ENCODE data around the gene SERPINB11.
"Not testable (repeated sequence)": the region's sequence is repeated elsewhere in the genome, so short reads cannot be mapped to it uniquely, and the experiment has no call there.

Gene SERPINB11

GRCh38 chr18:63702660-63703059 is at the start of gene SERPINB11:
SERPINB11 (plus strand) TSS chr18:63702960; CDS start chr18:63710194, 7,234 bp downstream.
- no peak for DNase-seq

GRCh38 chr18:63658920-63659319 is 43.8 kb upstream of the SERPINB11 start:
- not testable (repeated sequence) for DNase-seq

GRCh38 chr18:63661750-63662149 is 41.0 kb upstream of the SERPINB11 start, which contains the start of gene SERPINB3:
SERPINB3 (minus strand) TSS chr18:63661893; CDS start chr18:63661216, 677 bp downstream.
- not testable (repeated sequence) for DNase-seq

GRCh38 chr18:63664571-63664970 is 38.2 kb upstream of the SERPINB11 start:
- DNase-seq = no peak

- DNase-seq = no peak
Measured at GRCh38 chr18:63676526-63677323, 26.0 kb upstream of the SERPINB11 start.

- no peak for DNase-seq
Measured at GRCh38 chr18:63677500-63678225, 25.1 kb upstream of the SERPINB11 start.

GRCh38 chr18:63679820-63680606 is 22.7 kb upstream of the SERPINB11 start:
- no peak for DNase-seq

GRCh38 chr18:63681449-63682340 is 21.1 kb upstream of the SERPINB11 start:
- DNase-seq = no peak

- DNase-seq = no peak
Measured at GRCh38 chr18:63683152-63683551, 19.6 kb upstream of the SERPINB11 start.

GRCh38 chr18:63683890-63684289 is 18.9 kb upstream of the SERPINB11 start:
- no peak for DNase-seq

GRCh38 chr18:63684718-63685117 is 18.0 kb upstream of the SERPINB11 start:
- DNase-seq = no peak

- no peak for DNase-seq
Measured at GRCh38 chr18:63686871-63687270, 15.9 kb upstream of the SERPINB11 start.

GRCh38 chr18:63689064-63689463 is 13.7 kb upstream of the SERPINB11 start:
- DNase-seq = no peak

- no peak for DNase-seq
Measured at GRCh38 chr18:63697097-63697660, 5.6 kb upstream of the SERPINB11 start.

GRCh38 chr18:63700501-63700900 is 2.3 kb upstream of the SERPINB11 start:
- DNase-seq = no peak

- DNase-seq = no peak
Measured at GRCh38 chr18:63701952-63702351, 808 bp upstream of the SERPINB11 start.

- DNase-seq = no peak
Measured at GRCh38 chr18:63705401-63705800, 2.6 kb downstream of the SERPINB11 start.

- no peak for DNase-seq
Measured at GRCh38 chr18:63707816-63708215, 5.1 kb downstream of the SERPINB11 start.

- DNase-seq = no peak
Measured at GRCh38 chr18:63708650-63709049, 5.9 kb downstream of the SERPINB11 start.

GRCh38 chr18:63725682-63726480 is 23.1 kb downstream of the SERPINB11 start:
- no peak for DNase-seq
